ENCODE measurements around the gene VANGL2.

- TF ChIP-seq EZH2 (IDR thresholded peaks at IDR 0.05; ENCODE audit: borderline replicate concordance, low read length) (no peak), CTCF (IDR thresholded peaks at IDR 0.05; ENCODE audit: low read length) (no peak)
Observed at GRCh38 chr1:160367516-160367900, 32.9 kb upstream of the VANGL2 start.

Data from OCI-LY1 (cell line).